ENCODE measurements around the gene TMEM9. TPM values are rescaled to one million over a fixed set of nuclear protein-coding genes. Genes with fewer than 3 reads are reported as not detected.

The TMEM9 gene
- polyA plus RNA-seq, 1 experiment, result 171 TPM

- Histone ChIP-seq H3K27me3 (ENCODE audit: control insufficient read depth, insufficient read depth, low read length) (peaks cover 14% of the 10 kb centered on the region), H3K36me3 (ENCODE audit: control insufficient read depth, insufficient read depth, low read length) (no peaks in the 10 kb centered on the region), H3K4me3 (ENCODE audit: low read depth, low read length) (no peak within 1 kb of the TSS)
- CTCF ChIA-PET, result interaction anchor here (1.5 to 3.0 kb wide), 3 partner anchors 8 to 13 kb away, joined by 4 to 16 read pairs (median 4); no protein-coding TSS in a partner anchor
- POLR2A ChIA-PET, result no interaction called here
- no peak for DNase-seq (ENCODE audit: low read depth)
- TF ChIP-seq CTCF (IDR thresholded peaks at IDR 0.05; ENCODE audit: insufficient read depth, low read depth, low read length), result no peak
Observed at GRCh38 chr1:201126832-201127754, 27.2 kb downstream of the TMEM9 start, which contains the start of gene ASCL5. Gene ASCL5, minus strand, starts transcription at chr1:201127184. Its CDS starts 11,812 bp downstream, at chr1:201115372.

GRCh38 chr1:201126463-201126831, 27.8 kb downstream of the TMEM9 start:
- H3K4me3 ChIP-seq (ENCODE audit: low read depth, low read length), result no peak overlapping the region
- CTCF ChIA-PET, result interaction anchor here (1.6 to 3.0 kb wide), 2 partner anchors 11 to 12 kb away, joined by 4 to 16 read pairs; no protein-coding TSS in a partner anchor
- peaks cover 15% of the 10 kb centered on the region for H3K27me3 ChIP-seq (ENCODE audit: control insufficient read depth, insufficient read depth, low read length)
- POLR2A ChIA-PET, result no interaction called here
- no peaks in the 10 kb centered on the region for H3K36me3 ChIP-seq (ENCODE audit: control insufficient read depth, insufficient read depth, low read length)
- TF ChIP-seq CTCF (IDR thresholded peaks at IDR 0.05; ENCODE audit: insufficient read depth, low read depth, low read length), result no peak
- DNase-seq (ENCODE audit: low read depth), result no peak

GRCh38 chr1:201125800-201126199, 28.5 kb downstream of the TMEM9 start:
- Histone ChIP-seq H3K27me3 (ENCODE audit: control insufficient read depth, insufficient read depth, low read length) (peaks cover 15% of the 10 kb centered on the region), H3K36me3 (ENCODE audit: control insufficient read depth, insufficient read depth, low read length) (no peaks in the 10 kb centered on the region), H3K4me3 (ENCODE audit: low read depth, low read length) (no peak overlapping the region)
- ChIA-PET POLR2A (no interaction called here), CTCF (interaction anchor here (1.6 to 3.0 kb wide), 2 partner anchors 12 kb away, joined by 4 to 16 read pairs; no protein-coding TSS in a partner anchor)
- no peak for DNase-seq (ENCODE audit: low read depth)
- no peak for TF ChIP-seq CTCF (IDR thresholded peaks at IDR 0.05; ENCODE audit: insufficient read depth, low read depth, low read length)

- H3K36me3 ChIP-seq (ENCODE audit: control insufficient read depth, insufficient read depth, low read length), result no peaks in the 10 kb centered on the region
- no peak overlapping the region for H3K4me3 ChIP-seq (ENCODE audit: low read depth, low read length)
- TF ChIP-seq CTCF (IDR thresholded peaks at IDR 0.05; ENCODE audit: insufficient read depth, low read depth, low read length), result no peak
- DNase-seq (ENCODE audit: low read depth), result no peak
- peaks cover 15% of the 10 kb centered on the region for H3K27me3 ChIP-seq (ENCODE audit: control insufficient read depth, insufficient read depth, low read length)
- ChIA-PET CTCF (interaction anchor here (1.6 to 3.0 kb wide), 2 partner anchors 11 to 12 kb away, joined by 4 to 16 read pairs; no protein-coding TSS in a partner anchor), POLR2A (no interaction called here)
Observed at GRCh38 chr1:201125019-201125418, 29.3 kb downstream of the TMEM9 start.

- ChIA-PET POLR2A (no interaction called here), CTCF (no interaction called here)
- no peak overlapping the region for H3K4me3 ChIP-seq (ENCODE audit: low read depth, low read length)
- no peak for TF ChIP-seq CTCF (IDR thresholded peaks at IDR 0.05; ENCODE audit: insufficient read depth, low read depth, low read length)
- no peaks in the 10 kb centered on the region for H3K36me3 ChIP-seq (ENCODE audit: control insufficient read depth, insufficient read depth, low read length)
- peaks cover 15% of the 10 kb centered on the region for H3K27me3 ChIP-seq (ENCODE audit: control insufficient read depth, insufficient read depth, low read length)
- no peak for DNase-seq (ENCODE audit: low read depth)
Observed at GRCh38 chr1:201123866-201124265, 30.4 kb downstream of the TMEM9 start.
